ENCODE results near the gene GADL1.

DNA sequence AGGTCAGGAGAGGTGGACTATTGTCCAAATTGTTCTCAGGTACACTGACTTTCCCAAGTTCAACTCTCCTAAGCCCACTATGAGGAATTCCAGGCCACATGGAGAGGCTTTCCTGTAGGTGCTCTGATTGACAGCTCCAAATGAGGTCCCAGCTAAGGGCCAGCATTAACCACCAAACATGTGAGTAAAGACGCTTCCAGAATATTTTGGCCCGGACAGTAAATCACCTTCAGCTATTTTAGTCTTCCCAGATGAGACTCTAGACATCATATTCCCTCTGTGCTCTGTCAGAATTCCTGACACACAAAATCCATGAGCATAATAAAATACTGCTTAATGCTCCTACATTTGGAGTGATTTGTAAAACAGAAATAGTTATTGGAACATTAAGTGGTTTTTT, 152.6 kb downstream of the GADL1 start:
- no peak for TF ChIP-seq POLR2A (IDR thresholded peaks at IDR 0.05; ENCODE audit: low read depth, low read length)
- TF ChIP-seq TAF1 (IDR thresholded peaks at IDR 0.05; ENCODE audit: low read depth, low read length) = no peak
- no peak for TF ChIP-seq POLR2AphosphoS5 (IDR thresholded peaks at IDR 0.05; ENCODE audit: low read depth, low read length)
- no peak for TF ChIP-seq PAX5 (IDR thresholded peaks at IDR 0.05; ENCODE audit: insufficient read depth, low read length, severe bottlenecking)

Data from GM12891 (cell line).